OCI-LY7 (cell line): Measurements from ENCODE around the gene RRBP1. TPM values are rescaled to one million over a fixed set of nuclear protein-coding genes. Genes with fewer than 3 reads are reported as not detected.

Source experiments
- BruUV-seq: library from RNA; stranded (reverse); fragments of 400-500 nt; replicated peaks from 2 replicates; lab custom pipeline; 2021; lab: Mats Ljungman, UMichigan
- CTCF ChIA-PET: fragments of 300-600 bp; sonication (Branson Sonifier 250); formaldehyde crosslinking; loops from one replicate; lab custom pipeline; 2022; ENCODE audit warnings: antibody characterized with exemption; ENCODE audit not compliant: unreplicated experiment; lab: Charles Lee
- POLR2A ChIA-PET: fragments of 300-600 bp; sonication (Branson Sonifier 250); formaldehyde crosslinking; loops from one replicate; lab custom pipeline; 2022; ENCODE audit warnings: antibody characterized with exemption; lab: Charles Lee
- DNase-seq: peaks from one replicate; pipeline ENCODE4 v3.0.0-alpha.2; 2015; ENCODE audit warnings: low spot score
- H2AFZ ChIP-seq: fragments of 200-600 bp; sonication (generic), shearing (Covaris generic); 2 replicates; pipeline ENCODE4 v1.6.1; 2014; ENCODE audit warnings: mild to moderate bottlenecking, antibody characterized with exemption, low read length, moderate library complexity
- H3K27ac ChIP-seq: fragments of 200-600 bp; sonication (generic); 2 replicates; pipeline ENCODE4 v1.5.1; 2014; ENCODE audit warnings: mixed run types, low read depth, mild to moderate bottlenecking, moderate library complexity, low read length, inconsistent platforms; ENCODE audit not compliant: poor library complexity, severe bottlenecking
- H3K36me3 ChIP-seq: fragments of 200-600 bp; sonication (generic); 2 replicates; pipeline ENCODE4 v1.6.1; 2014; ENCODE audit warnings: mild to moderate bottlenecking, antibody characterized with exemption, low read length, moderate library complexity, mixed read lengths; ENCODE audit not compliant: insufficient read depth
- H3K4me1 ChIP-seq: fragments of 200-600 bp; sonication (generic); 2 replicates; pipeline ENCODE4 v1.5.1; 2014; ENCODE audit warnings: mild to moderate bottlenecking, low read length; ENCODE audit not compliant: insufficient read depth, poor library complexity, severe bottlenecking
- H3K4me2 ChIP-seq: fragments of 200-600 bp; sonication (generic); 2 replicates; pipeline ENCODE4 v1.6.1; 2014; ENCODE audit warnings: mild to moderate bottlenecking, low read length
- H3K4me3 ChIP-seq: fragments of 200-600 bp; sonication (generic); 2 replicates; pipeline ENCODE4 v1.5.1; 2014; ENCODE audit warnings: mild to moderate bottlenecking, low read depth, low read length; ENCODE audit not compliant: poor library complexity, severe bottlenecking
- H3K79me2 ChIP-seq: fragments of 200-600 bp; sonication (generic); 2 replicates; pipeline ENCODE4 v1.6.1; 2016; ENCODE audit warnings: low read depth, mild to moderate bottlenecking, low read length, moderate library complexity, mixed read lengths; ENCODE audit not compliant: insufficient read depth
- H3K9me2 ChIP-seq: fragments of 200-600 bp; sonication (generic); 2 replicates; pipeline ENCODE4 v1.6.1; 2016; ENCODE audit warnings: mild to moderate bottlenecking, low read length, mixed read lengths; ENCODE audit not compliant: insufficient read depth
- H3K9me3 ChIP-seq: fragments of 200-600 bp; sonication (generic); 2 replicates; pipeline ENCODE4 v1.6.1; 2014; ENCODE audit warnings: mild to moderate bottlenecking, mixed run types, low read length, mixed read lengths
- H4K20me1 ChIP-seq: fragments of 200-600 bp; sonication (generic); 2 replicates; pipeline ENCODE4 v1.6.1; 2014; ENCODE audit warnings: mild to moderate bottlenecking, antibody characterized with exemption, low read length, moderate library complexity, mixed read lengths; ENCODE audit not compliant: insufficient read depth
- CTCF ChIP-seq: fragments of 200-600 bp; sonication (generic); conservative IDR thresholded peaks from 2 replicates; pipeline ENCODE4 v1.5.1; 2014; ENCODE audit warnings: mild to moderate bottlenecking, antibody characterized with exemption, low read length, moderate library complexity, mixed read lengths
- EZH2phosphoT487 ChIP-seq: fragments of 200-600 bp; sonication (generic); IDR thresholded peaks from 2 replicates; pipeline ENCODE4 v1.6.1; 2018; ENCODE audit warnings: low read depth, borderline replicate concordance, mild to moderate bottlenecking, mixed run types, antibody characterized with exemption, low read length, moderate library complexity, mixed read lengths
- intact Hi-C: fragments of 100-400 bp; cut with micrococcal nuclease; formaldehyde crosslinking; loops from one replicate; pipeline ENCODE4 v1.10.0; 2022; ENCODE audit not compliant: unreplicated experiment
- total RNA-seq, 2 experiments: library from RNA; depleted of rRNA in 1 of 2; stranded (reverse); fragments of >200 nt in 1 of 2; shearing (Covaris generic) in 1 of 2; gene quantifications; 2 replicates each; pipeline ENCODE4 v1.2.3, GENCODE V29; 2014 to 2022

RRBP1 gene
- total RNA-seq, 2 experiments from 2014 or later, result 13.6 to 46.3 TPM

DNA sequence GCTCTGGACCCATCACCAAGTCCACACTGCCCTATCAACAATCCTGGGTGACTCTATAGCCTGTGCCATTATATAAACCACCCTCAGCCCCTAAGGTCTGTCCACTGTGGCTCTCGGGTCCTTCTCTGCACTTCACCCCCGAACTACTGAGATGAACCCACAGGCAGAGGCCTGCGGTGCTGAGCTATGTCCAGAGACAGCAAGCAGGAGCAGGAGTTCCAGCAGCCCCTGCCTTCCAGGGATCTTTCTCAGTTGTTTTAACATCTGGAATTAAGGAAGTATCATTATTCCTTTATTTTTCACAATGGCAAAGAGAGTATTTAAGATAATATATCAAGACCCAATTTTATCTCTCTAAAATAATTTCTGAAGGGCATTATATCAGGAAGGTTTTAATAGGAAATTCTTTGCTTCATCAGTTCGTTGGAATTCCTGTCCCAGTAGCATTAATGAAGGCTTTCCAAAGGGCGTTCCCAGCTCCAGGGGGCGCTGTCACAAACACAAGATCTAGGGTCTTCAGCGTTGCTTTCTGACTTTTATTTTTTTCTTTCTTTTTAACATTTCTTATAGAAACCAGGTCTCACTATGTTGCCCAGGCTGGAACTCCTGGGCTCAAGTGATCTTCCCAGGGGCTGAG lies 27.3 kb downstream of the RRBP1 start:
- Histone ChIP-seq H4K20me1 (no peaks in the 10 kb centered on the region), H3K4me3 (no peak overlapping the region), H3K4me1 (peaks cover 17% of the 10 kb centered on the region), H3K79me2 (no peaks in the 10 kb centered on the region), H3K36me3 (peaks cover 21% of the 10 kb centered on the region), H2AFZ (no peak overlapping the region), H3K4me2 (no peak overlapping the region), H3K9me2 (no peaks in the 10 kb centered on the region), H3K27ac (no peak overlapping the region), H3K9me3 (peaks cover 8% of the 10 kb centered on the region; the same call in 1 of the 2 replicates)
- CTCF ChIA-PET, result no interaction called here
- intact Hi-C loops, result no loop called here
- TF ChIP-seq EZH2phosphoT487 (no peak), CTCF (peak; percentile 82)
- DNase-seq, result no peak
- no TSS peak for BruUV-seq
- POLR2A ChIA-PET, result interaction anchor here (0.6 to 1.0 kb wide), 2 partner anchors 9 to 81 kb away, joined by 3 read pairs; no protein-coding TSS in a partner anchor

- H4K20me1 ChIP-seq, result no peaks in the 10 kb centered on the region
- BruUV-seq, result no TSS peak
- POLR2A ChIA-PET, result interaction anchor here (0.6 to 1.0 kb wide), 2 partner anchors 9 to 81 kb away, joined by 3 read pairs; no protein-coding TSS in a partner anchor
- intact Hi-C loops, result no loop called here
- H2AFZ ChIP-seq, result no peak overlapping the region
- H3K4me2 ChIP-seq, result no peak overlapping the region
- H3K4me1 ChIP-seq, result peaks cover 23% of the 10 kb centered on the region
- H3K4me3 ChIP-seq, result no peak overlapping the region
- H3K79me2 ChIP-seq, result no peaks in the 10 kb centered on the region
- no peak for DNase-seq
- H3K36me3 ChIP-seq, result peaks cover 17% of the 10 kb centered on the region
- H3K9me3 ChIP-seq, result peaks cover 8% of the 10 kb centered on the region; the same call in 1 of the 2 replicates
- H3K27ac ChIP-seq, result no peak overlapping the region
- TF ChIP-seq EZH2phosphoT487 (no peak), CTCF (no peak)
- CTCF ChIA-PET, result no interaction called here
- H3K9me2 ChIP-seq, result no peaks in the 10 kb centered on the region
These were observed 28.0 kb downstream of the RRBP1 start for GRCh38 chr20:17653835-17654648.
